SU-DHL-6 (cell line): Measurements from ENCODE around the gene SORBS2.

ENCODE experiments used
- EZH2phosphoT487 ChIP-seq: fragments of 200-600 bp; sonication (generic), shearing (Covaris generic); conservative IDR thresholded peaks from 2 replicates; pipeline ENCODE4 v1.6.1; 2018; ENCODE audit warnings: mild to moderate bottlenecking, antibody characterized with exemption, low read length, moderate library complexity, mixed read lengths
- TF ChIP-seq, protein P1 (sequence below): fragments of 200-600 bp; sonication (generic); IDR thresholded peaks from one replicate; pipeline ENCODE4 v1.5.1; 2017; ENCODE audit warnings: antibody characterized with exemption, mild to moderate bottlenecking, low read length, moderate library complexity; ENCODE audit not compliant: insufficient read depth, poor library complexity, severe bottlenecking

DNA sequence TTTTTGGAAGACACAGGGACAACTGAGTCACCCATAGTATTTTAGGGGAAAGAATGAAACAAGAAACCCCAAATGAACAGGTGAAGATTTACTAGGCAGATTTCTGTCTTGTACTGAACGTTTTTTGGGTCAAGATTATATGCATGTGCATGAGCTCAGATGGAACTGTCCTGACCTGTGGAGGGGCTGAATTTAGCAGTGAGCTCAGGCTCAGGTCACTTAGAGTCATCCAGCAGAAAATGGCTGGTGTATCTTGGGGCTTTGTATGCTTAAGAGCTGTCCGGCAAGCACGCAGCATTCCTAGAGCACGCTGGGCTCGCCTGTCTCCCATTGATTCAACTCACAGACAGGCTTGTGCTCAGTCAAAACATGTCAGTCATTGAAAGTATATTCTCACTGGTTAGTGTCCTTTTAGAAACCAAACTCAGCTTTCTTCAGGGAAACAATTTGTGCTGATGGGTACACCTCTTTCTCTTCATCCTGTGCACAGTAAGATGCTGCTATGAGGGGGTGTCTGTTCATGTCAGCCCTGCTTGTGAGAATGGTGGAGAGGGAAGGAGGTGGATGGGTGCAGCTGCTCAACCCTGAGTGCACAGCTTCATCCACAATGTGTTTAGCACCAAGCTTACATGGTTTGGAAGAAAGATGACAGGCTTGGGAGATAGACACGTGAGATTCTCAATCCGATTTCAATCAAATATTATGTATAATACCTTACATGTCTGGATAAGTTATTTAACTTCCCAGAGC, 229.2 kb downstream of the SORBS2 start:
- TF ChIP-seq, protein P1, sequence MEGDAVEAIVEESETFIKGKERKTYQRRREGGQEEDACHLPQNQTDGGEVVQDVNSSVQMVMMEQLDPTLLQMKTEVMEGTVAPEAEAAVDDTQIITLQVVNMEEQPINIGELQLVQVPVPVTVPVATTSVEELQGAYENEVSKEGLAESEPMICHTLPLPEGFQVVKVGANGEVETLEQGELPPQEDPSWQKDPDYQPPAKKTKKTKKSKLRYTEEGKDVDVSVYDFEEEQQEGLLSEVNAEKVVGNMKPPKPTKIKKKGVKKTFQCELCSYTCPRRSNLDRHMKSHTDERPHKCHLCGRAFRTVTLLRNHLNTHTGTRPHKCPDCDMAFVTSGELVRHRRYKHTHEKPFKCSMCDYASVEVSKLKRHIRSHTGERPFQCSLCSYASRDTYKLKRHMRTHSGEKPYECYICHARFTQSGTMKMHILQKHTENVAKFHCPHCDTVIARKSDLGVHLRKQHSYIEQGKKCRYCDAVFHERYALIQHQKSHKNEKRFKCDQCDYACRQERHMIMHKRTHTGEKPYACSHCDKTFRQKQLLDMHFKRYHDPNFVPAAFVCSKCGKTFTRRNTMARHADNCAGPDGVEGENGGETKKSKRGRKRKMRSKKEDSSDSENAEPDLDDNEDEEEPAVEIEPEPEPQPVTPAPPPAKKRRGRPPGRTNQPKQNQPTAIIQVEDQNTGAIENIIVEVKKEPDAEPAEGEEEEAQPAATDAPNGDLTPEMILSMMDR, result no peak
- no peak for TF ChIP-seq EZH2phosphoT487
